Right forelimb (tissue), 1 donor: ENCODE results near the gene CCDC124.
"Not testable (repeated sequence)": the region's sequence is repeated elsewhere in the genome, so short reads cannot be mapped to it uniquely, and the experiment has no call there.

Source experiments
- DNase-seq: peaks from one replicate; pipeline ENCODE4 v3.0.0-alpha.2; 2018

Gene CCDC124

DNA sequence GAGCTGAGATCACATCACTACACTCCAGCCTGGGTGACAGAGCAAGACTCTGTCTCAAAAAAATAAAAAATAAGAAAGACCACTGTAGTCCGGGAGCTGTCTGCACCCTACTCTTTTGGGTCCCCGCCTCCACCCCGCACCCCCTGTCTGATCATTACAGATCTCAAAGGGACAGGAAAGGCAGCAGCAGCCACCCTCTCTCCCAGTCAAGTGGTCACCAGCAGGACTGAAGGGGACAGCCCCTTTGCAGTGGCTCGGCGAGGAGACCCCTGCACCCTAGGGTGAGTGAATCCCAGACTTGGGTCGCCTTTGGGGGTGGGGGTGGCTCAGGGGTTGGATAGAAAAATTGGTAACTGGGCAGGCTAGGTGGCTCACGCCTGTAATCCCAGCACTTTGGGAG, 21.6 kb downstream of the CCDC124 start:
- DNase-seq: no peak

DNA sequence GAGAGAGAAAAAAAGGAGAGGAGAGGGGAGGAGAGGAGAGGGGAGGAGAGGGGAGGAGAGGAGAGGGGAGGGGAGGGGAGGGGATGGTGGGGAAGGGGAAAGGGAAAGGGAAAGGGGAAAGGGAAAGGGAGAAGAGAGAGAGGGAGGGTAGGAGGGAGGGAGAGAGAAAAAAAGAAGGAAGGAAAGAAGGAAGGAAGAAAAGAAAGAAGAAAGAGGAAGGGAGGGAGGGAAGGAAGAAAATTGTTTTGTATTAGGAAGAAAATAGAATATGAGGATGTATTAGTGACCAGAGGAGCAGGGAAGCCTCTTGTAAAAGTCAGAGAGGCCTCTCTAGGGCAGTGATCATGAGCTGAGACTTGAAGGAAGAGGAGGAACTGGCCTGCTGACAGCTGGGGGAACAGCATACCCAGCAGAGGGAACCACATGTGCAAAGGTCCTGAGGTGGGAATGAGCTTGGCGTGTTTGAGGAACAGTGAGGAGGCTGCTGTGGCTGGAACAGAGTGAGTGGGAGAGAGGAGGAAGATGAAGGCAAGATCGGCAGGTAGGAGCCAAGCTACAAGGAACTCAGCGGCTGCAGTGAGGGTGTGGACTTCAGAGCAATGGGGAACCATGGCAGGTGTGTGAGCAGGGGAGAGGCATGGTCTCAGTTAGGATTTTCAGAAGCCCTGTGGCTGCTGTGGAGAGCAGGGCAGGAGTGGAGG, 24.5 kb downstream of the CCDC124 start:
- DNase-seq: no peak

DNA sequence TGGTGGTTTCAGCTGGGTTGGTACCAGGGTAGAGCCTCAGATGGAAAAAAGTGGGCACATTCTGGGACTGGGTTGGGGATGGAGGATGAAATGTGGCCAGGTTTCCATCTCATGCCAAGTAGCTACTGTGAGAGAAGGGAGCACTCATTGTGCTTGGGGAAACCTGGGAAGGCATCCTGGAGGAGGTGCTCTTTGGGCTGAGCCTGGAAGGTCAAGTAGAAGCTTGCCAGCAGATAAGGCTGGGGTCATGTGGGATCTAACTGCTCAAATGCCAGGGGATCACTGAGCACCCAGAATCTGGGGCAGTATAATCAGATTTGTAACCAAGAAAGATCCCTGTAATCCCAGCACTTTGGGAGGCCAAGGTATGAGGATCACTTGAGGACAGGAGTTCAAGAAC, 25.1 kb downstream of the CCDC124 start:
- no peak for DNase-seq

DNA sequence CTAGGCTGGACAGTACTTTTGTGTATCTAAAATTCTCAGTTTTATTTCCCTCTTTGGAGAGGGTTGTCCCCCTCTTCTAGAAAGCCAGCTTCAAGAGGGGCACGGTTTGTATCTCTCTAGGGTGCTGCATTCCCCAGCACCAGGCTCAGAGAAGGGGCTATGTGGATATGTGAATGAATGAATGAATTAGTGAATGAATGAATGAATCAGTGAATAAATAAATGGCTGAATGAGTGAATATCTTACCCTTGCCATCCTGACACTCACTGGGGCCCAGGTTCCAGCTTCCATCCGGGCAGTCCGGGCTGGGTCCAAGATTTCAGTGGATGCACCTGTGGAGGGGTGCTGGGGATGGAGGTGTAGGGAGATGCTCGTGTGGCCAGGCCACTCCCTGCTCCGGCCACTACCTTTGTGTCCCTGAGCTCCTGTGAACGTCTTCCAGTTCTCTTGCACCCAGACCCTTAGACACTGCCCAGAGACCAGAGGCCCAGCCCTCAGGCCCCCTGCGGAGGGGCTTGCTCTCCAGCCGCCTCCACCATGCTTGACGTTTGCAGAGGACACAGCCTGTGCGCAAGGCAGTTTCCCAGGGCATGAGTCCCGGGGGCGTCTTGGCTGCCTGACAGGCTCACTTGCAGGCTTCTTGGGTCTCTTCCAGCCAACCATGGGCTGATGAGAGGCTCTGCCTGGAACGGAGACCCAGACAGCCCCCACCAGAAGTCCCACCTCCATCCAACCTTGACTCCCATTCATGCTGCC, 31.3 kb downstream of the CCDC124 start:
- no peak for DNase-seq

DNA sequence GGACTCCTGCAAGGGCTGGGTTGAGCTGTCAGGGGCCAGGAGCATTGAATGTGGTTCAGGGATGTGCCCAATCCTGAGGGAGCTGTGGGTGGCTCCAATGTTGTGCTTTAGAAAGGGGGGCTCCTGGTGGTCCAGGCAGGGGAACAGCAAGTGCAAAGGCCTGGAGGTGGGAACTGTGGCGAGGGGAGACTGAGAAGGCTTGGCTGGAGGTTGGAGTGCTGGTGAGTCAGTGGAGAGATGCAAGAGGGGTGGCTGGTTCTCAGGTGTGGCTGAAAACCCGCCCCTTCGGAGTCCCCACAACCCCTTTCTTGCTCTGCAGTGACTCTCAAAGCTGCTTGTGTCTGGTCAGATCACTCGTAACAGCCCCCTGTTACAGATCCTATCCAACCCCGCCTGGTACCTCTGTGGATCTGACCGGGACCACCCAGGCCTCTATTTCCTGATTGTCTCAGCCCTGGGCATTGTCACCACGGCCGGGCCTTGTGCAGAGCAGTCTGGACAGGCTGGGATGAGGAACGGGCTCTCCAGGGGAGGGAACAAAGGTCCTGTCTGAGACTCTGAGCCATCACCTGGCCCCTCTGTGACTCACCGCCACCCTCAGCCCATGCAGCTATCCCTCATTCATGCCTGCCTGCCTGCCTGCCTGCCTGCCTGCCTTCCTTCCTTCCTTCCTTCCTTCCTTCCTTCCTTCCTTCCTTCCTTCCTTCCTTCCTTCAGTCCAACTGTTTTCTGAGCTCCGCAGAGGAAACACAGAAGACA, 32.7 kb downstream of the CCDC124 start:
- no peak for DNase-seq

DNA sequence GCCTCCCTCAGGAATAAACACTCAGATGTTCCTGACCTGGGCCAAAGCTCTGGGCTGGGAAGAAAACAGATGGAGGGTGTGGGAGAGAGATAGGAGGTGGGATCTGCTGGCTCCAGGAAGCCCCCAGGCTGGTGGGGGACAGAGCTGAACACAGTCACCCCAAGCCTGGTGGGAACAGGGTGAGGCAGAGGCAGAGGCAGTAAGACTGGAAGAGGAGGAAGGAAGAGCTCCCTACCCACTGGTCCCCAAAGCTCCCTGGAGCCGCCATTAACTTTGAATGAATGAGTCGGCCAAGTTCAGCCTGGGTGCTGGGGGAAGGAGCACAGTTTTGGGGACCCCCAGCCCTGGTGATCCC, 33.3 kb downstream of the CCDC124 start:
- DNase-seq: no peak

DNA sequence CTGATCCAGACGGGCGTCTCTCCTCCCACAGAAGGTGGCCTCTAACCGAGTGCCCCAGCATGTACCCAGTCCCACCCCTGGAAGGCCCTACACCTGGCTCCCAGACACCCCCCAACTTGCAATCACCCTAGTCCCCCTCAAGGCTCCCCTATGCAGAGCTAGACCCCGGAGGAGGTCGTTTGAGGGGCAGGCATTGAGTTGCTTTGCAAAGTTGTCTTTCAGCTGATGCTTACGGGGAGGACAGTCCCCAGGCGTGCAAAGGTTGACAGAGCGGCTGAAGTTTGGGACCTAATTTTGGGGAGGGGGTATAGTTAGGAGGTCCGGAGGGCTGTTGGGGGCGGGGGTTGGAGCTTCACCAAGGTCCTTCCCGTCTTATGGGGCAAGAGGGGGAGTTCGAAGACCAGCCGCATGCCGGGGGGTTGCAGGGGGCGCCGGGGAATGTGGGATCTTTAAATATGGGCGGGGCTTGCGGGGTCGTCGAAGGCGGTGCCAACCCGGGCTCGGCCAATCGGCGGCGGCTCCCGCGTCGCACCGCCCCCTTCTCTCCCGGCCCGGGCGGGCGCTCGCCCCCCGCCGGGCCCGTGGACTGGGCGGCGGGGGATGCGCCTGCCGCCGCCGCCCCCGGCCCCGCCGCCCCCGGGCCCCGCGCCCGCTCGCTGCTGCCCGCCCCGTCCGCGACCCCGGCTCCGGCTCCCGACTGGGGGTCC, 33.9 kb downstream of the CCDC124 start, which contains the start of gene KCNN1:
TSS of gene KCNN1 (plus strand) at position 558 of the 707 bp plus-strand sequence. CDS start 6,782 bp downstream, outside the sequence.
- DNase-seq: no peak

DNA sequence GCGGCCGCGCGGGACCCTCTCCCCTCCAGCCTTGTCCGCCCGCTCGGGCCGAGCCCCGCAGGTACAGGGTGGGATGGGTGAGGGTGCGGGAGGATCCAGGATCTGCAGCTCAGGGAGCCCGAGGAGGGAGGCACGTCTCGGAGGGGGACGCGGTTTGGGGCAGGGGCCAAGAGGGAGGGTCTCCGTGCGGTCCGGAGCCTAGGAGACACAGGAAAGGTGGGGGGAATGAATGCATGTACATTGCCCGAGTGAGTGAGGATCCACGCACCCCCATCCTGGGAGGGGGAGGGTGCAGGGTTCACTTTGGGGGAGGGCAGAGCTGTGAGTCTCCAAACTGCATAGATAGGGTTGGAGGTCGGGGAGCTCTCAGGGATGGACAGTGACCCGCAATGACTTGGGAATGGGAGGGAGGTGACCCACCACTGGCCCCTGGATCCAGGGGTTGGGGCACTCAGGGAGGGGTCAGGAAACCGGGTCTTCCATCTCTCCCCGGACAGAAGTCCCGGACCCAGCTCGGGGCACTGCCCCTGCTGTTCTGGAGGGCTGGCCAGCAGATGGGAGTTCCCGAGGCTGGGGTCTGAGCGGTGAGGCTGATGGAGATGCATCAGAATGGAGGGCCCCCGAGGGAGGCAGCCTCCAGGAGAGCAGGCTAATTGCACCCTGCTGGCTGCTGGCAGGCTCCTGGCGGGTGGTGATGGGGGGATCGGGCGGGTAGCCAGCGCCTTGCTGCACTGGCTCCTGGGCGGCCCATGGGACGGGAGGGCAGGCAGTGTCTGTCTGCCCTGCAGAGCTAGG, 34.6 kb downstream of the CCDC124 start:
- no peak for DNase-seq

DNA sequence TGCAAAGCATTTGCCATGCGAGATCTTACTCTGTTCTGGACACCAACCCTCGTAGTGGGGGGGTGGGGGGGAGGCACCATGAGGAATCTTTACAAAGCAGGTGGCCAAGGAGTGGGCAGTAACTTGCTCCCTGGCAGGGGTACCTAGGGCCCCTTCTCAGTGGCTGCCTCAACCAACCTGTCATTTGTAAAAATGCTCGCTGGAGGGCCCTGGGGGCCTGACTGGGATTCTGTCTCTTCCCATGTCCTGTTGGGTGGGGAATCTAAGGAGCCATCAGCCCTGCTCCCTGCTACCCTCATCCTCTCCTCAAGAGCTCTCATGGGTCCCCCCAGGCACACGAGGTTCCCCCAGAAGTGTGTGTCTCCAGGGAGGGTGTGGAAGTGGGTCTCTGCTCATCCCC, 35.5 kb downstream of the CCDC124 start:
- no peak for DNase-seq

DNA sequence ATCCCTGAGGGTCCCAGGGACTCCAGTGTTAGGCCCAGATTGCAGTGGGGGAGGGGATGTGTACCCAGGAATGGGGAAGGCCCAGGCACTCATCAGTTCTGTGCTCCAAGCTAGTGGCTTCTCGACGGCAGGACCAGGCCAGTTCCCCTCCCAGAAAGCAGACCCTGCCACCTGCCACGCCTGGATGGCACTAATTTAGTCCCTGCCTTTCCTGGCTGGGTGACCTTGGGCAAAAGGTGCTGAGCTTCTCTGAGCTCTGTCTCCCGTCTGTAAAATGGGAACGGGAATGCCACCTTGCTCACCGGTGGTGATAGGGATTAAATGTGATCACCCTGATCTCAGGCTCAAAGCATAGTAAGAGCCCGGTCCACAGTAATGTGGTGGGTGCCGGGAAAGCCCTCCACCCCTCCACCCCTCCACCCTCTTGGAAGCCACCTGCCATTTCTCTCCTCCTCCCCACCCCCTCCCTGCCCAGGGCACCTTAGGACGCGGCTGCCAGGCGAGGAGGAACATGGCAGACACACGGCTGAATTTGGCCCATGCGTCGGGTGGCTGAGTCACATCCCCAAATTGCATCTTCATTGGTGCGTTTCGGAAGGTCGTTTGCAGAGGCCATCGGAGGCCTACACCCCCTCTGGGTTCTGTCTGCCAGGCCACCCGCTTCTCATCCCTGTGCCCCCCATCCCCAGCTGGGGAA, 36.4 kb downstream of the CCDC124 start:
- DNase-seq: no peak

DNA sequence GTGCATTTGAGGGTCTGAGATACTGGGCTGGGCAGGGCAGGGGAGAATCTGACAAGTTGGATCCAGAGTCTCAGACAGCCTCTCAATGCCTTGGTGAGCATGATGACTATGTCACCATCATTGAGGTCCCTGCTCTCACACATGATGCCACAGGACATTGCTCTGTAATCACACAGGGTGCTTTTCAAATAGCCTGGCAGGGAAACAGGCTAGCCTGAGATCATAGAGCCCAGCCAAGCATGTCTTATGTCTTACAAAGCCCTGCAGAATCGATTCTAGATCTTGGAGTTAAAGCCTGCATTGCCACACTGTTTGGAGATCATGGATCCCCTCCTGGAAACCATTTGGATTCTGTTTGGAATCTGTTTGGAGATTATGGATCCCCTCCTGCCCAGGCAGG, 39.4 kb downstream of the CCDC124 start:
- DNase-seq: no peak

DNA sequence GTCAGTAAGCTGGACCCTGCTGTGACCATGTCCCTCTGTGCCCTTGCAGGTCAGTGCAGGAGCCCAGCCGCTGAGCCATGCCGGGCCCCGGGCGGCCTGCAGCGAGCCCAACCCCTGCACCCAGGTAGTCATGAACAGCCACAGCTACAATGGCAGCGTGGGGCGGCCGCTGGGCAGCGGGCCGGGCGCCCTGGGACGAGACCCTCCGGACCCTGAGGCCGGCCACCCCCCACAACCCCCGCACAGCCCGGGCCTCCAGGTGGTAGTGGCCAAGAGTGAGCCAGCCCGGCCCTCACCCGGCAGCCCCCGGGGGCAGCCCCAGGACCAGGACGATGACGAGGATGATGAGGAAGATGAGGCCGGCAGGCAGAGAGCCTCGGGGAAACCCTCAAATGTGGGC, 40.9 kb downstream of the CCDC124 start:
- no peak for DNase-seq

DNA sequence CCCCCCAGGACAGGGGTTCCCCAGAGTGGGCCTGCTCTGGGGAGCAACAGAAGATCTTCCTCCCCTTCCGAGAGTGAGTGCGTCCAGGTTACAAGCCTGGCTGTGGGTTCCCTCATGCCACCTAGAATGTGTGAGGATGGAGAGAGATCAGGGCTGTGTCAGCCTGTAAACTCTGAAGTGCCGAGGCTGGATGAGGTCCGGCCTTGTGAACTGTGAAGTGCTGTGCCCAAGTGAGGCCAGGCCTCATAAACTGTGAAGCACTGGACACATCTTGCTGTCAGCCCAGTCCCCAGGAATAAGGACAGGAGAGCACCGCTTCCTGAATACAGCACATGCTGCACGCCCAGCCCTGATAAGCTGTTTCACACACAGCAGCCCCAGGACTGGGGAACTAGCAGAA, 41.7 kb downstream of the CCDC124 start:
- DNase-seq: no peak

DNA sequence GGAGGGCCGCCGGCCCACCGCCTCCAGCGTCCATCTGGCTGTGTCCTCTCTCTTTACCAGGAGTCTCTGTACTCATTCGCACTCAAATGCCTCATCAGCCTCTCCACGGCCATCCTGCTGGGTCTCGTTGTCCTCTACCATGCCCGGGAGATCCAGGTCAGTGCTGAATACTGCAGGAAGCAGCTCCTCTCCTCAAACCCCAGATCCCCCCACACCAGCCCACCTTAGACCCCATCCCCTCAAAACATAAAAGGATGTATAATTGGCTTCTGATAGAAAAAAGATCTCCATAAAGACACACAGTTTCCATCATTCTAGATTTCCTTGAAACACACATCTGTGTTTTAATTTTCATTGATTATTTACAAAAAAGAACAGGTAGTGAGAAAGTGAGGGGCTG, 42.2 kb downstream of the CCDC124 start:
- no peak for DNase-seq

DNA sequence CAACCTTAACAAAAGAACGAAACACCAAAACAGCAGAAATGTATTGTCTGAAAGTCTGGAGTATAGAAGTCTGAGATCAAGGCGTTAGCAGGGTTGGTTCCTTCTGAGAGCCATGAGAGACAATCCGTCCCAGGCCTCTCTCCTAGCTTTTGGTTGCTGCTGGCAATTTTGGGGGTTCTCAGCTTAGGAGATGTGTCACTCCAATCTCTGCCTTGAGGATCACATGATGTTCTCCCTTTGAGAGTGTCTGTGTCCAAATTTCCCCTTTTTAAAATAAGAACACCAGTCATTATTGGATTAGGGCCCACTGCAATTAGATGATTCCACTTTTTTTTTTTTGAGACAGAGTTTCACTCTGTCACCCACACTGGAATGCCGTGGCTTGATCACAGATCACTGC, 44.2 kb downstream of the CCDC124 start:
- DNase-seq: no peak

DNA sequence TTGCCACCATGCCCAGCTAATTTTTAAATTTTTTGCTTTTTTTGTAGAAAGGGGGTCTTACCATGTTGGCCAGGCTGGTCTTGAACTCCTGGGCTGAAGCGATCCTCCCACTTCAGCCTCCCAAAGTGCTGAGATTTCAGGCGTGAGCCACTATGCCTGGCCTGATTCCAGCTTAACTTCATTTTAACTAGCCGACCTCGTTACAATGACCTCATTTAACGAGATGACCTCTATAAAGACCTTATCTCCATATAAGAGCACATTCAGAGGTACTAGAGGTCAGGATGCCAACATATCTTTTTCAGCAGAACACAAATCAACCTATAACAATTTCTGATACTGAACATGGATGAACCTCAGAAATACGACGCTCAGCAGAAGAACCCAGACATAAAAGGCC, 44.7 kb downstream of the CCDC124 start:
- DNase-seq: no peak

DNA sequence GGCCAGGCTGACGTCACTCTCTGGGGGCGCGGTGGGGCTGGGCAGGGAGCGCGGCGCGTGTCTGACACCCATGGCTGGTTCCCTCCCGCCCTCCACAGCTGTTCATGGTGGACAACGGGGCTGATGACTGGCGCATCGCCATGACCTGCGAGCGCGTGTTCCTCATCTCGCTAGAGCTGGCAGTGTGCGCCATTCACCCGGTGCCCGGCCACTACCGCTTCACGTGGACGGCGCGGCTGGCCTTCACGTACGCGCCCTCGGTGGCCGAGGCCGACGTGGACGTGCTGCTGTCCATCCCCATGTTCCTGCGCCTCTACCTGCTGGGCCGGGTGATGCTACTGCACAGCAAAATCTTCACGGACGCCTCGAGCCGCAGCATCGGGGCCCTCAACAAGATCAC, 48.8 kb downstream of the CCDC124 start:
- no peak for DNase-seq

DNA sequence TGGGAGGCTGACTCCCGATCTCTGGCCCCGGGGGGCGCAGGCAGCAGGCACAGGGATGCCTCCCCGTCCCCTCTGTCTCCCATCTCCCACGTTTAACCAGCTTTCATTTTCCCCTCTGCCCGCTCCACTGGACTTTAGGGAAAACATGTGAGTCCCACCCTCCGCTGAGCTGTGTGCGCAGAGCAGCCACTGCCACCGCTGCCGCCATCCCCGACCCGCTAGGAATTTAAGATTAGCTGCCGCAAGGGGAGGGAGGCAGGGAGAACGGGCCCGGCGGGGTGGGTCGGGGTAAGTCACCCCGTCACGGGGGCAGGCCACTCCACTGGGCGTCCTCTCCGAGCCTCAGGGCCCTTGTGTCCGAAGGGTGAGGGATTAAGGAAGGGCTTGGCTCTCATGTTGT, 49.6 kb downstream of the CCDC124 start:
- no peak for DNase-seq

DNA sequence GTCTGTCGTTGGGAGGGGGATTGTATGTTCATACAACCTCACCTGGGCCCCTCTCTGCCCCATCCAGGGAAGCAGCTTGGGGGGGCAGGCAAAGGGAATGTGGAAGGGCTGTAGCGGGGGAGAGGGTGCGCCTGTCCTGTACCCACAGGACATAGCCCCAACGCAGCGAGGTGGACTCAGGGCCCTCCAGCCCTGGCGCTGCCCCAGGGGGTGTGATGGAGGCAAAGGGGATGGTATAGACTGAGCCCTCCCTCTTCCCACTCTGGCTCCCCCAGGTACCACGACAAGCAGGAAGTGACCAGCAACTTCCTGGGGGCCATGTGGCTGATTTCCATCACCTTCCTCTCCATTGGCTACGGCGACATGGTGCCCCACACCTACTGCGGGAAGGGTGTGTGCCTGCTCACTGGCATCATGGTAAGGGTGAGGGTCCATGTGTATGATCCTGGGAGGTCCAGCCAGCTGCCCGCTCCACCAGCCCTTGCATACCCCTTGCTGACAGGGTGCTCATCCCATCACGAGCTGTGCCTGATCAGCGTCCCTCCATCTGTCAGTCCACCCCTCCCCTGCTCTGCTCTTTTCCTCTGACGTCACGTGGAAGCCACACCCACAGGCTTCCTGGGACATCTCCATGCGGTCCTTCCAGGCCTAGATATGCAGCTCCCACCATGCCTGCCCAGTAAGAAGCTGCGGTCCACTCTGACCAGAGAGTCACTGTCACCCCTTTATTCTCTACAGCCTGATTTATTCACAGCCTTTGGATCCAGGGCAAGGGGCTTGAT, 52.4 kb downstream of the CCDC124 start:
- DNase-seq: no peak

DNA sequence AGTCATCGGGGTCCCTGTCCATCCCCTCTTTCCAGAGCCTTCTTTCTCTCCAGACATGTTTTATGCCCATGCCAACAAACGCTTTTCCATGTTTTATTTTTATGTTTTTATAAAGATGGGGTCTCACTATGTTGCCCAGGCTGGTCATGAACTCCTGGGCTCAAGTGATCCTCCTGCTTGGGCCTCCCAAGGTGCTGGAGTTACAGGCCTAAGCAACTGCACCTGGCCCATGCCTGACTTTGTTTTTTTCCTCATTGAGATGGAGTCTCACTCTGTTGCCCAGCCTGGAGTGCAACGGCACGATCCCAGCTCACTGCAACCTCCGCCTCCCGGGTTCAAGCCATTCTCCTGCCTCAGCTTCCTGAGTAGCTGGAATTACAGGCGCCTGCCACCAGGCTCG, 53.8 kb downstream of the CCDC124 start:
- DNase-seq: not testable (repeated sequence)

DNA sequence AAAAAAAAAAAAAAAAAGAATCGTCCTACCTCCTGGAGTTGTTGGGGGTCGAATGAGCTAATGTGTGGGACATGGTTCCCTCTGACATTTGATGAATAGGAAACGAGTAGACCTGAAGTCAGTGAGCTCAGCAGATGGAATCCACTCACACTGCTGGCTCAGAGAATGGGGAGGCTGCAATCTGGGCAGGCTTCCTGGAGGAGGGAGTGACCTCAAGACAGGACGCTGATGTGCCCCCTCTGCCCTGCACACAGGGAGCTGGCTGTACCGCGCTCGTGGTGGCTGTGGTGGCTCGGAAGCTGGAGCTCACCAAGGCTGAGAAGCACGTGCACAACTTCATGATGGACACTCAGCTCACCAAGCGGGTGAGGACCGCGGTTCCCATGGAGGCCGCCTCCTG, 55.3 kb downstream of the CCDC124 start:
- DNase-seq: no peak
